ENCODE results near the gene CDK19. TPM values are rescaled to one million over a fixed set of nuclear protein-coding genes. Genes with fewer than 3 reads are reported as not detected.

The CDK19 gene
- total and polyA plus RNA-seq, 12 donors = 3.5 to 59.1 (median 7.9) TPM

DNA sequence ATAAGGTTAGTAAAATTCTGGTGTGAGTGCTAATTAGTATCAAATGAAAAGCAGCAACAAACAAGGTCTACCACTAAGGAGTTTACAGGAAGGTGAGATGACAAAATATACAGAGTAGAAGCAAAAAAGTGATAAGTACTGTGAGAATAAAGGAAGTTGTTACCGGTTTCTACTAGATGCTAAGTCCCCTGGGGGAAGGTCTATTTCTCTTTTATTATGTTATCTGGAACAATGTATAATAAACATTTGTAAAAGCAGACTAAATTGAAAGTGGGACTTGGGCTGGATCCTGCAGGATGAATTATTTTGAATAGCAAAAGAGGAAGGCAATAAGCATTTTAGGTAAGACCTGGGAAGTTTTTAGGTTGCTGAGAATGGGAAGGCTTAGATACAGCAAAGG lies 180.2 kb downstream of the CDK19 start:
- H3K4me1 ChIP-seq (replicated peaks in 1 of 2) = no peaks in the 10 kb centered on the region
- no peak overlapping the region for H3K4me3 ChIP-seq
- no peak overlapping the region for H3K27ac ChIP-seq
- 51 to 73% (median 61%) methylated on average over 1 of the region's 1 CpG for WGBS, 4 donors
- no peak for TF ChIP-seq POLR2A (IDR thresholded peaks at IDR 0.05)
- TF ChIP-seq, protein P1, sequence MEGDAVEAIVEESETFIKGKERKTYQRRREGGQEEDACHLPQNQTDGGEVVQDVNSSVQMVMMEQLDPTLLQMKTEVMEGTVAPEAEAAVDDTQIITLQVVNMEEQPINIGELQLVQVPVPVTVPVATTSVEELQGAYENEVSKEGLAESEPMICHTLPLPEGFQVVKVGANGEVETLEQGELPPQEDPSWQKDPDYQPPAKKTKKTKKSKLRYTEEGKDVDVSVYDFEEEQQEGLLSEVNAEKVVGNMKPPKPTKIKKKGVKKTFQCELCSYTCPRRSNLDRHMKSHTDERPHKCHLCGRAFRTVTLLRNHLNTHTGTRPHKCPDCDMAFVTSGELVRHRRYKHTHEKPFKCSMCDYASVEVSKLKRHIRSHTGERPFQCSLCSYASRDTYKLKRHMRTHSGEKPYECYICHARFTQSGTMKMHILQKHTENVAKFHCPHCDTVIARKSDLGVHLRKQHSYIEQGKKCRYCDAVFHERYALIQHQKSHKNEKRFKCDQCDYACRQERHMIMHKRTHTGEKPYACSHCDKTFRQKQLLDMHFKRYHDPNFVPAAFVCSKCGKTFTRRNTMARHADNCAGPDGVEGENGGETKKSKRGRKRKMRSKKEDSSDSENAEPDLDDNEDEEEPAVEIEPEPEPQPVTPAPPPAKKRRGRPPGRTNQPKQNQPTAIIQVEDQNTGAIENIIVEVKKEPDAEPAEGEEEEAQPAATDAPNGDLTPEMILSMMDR (IDR thresholded peaks at IDR 0.05) = no peak
- no peaks in the 10 kb centered on the region for H3K36me3 ChIP-seq (replicated peaks in 1 of 2)
- intact Hi-C loops (cut with DNase I) = no loop called here
- DNase-seq = no peak
- no peaks in the 10 kb centered on the region for H3K9me3 ChIP-seq (replicated peaks in 1 of 3)
- no peaks in the 10 kb centered on the region for H3K27me3 ChIP-seq

DNA sequence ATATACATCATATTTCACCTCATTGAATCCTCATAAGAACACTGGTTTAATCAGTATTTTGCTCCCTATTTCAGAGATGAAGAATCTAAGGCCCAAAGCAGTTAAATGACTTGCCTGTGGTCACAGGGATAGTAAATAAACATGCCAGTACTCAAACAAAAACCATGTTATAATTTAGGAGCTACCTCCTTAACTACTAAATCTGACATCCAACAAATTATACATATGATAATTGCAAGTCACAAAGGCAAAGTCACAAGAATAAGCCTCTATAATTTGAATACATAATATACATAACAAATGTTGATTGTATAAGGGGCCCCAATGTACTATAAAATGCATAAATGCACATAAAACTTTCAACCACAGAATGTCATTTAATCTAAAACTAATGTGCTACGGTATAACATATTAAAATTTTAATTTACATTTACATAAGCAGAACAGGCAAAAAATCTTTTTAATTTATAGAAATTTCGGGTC lies 181.5 kb downstream of the CDK19 start:
- Histone ChIP-seq H3K4me1 (replicated peaks in 1 of 2) (no peaks in the 10 kb centered on the region), H3K27me3 (no peaks in the 10 kb centered on the region), H3K9me3 (replicated peaks in 1 of 3) (no peaks in the 10 kb centered on the region), H3K27ac (no peak overlapping the region), H3K4me3 (no peak overlapping the region), H3K36me3 (replicated peaks in 1 of 2) (no peaks in the 10 kb centered on the region)
- 90 to 97% (median 94%) methylated on average over 2 of the region's 2 CpGs for WGBS, 4 donors
- TF ChIP-seq, protein P1 (IDR thresholded peaks at IDR 0.05) = no peak
- TF ChIP-seq POLR2A (IDR thresholded peaks at IDR 0.05) = no peak
- intact Hi-C loops (cut with DNase I) = no loop called here
- no peak for DNase-seq

DNA sequence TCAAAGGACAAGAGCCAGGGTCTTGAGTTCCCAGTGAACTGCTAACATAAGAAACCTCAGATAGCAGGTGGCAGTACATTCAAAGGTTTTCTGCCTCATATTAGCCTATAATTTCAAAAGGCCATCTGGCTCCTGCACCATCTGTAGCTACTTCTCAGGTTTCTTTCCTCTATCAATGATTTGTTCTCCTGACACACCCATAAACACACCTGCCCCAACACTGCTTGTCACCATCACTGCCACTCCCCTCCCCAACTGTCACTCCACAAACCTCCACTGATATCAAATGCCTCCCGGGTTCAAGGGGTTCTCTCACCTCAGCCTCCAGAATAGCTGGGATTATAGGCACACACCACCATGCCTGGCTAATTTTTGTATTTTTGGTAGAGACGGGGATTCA lies 186.1 kb downstream of the CDK19 start:
- no peak for DNase-seq
- intact Hi-C loops (cut with DNase I) = no loop called here
- no peaks in the 10 kb centered on the region for H3K9me3 ChIP-seq (replicated peaks in 1 of 3)
- H3K4me3 ChIP-seq = no peak overlapping the region
- peaks cover 10 to 16% of the 10 kb centered on the region in 2 donors for H3K4me1 ChIP-seq (replicated peaks in 1 of 2)
- 94 to 100% (median 98%) methylated on average over 2 of the region's 2 CpGs for WGBS, 4 donors
- TF ChIP-seq, protein P1 (IDR thresholded peaks at IDR 0.05) = no peak
- TF ChIP-seq POLR2A (IDR thresholded peaks at IDR 0.05) = no peak
- H3K27ac ChIP-seq = no peak overlapping the region
- H3K27me3 ChIP-seq = no peaks in the 10 kb centered on the region
- H3K36me3 ChIP-seq (replicated peaks in 1 of 2) = no peaks in the 10 kb centered on the region

DNA sequence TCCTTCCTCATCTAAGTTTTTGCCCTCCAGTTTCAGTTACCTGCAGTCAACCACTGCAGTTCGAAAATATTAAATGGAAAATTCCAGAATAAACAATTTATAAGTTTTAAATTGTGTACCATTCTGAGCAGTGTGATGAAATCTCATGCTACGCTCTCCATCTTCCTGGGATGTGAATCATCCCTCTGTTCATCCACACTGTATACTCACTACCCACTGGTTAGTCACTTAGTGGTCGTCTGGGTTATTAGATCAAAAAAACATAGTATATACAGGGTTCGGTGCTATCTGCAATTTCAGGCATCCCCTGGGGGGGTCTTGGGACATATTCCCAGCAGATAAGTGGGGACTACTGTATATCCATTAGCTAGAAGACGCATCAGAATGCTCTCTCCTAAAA lies 186.9 kb downstream of the CDK19 start:
- WGBS, 4 donors = 88 to 92% (median 90%) methylated on average over 5 of the region's 5 CpGs
- intact Hi-C loops (cut with DNase I) = no loop called here
- DNase-seq = no peak
- Histone ChIP-seq H3K9me3 (replicated peaks in 1 of 3) (no peaks in the 10 kb centered on the region), H3K36me3 (replicated peaks in 1 of 2) (no peaks in the 10 kb centered on the region), H3K27ac (no peak overlapping the region), H3K27me3 (no peaks in the 10 kb centered on the region), H3K4me1 (replicated peaks in 1 of 2) (peaks cover 10 to 18% of the 10 kb centered on the region in 2 donors), H3K4me3 (no peak overlapping the region)
- no peak for TF ChIP-seq POLR2A (IDR thresholded peaks at IDR 0.05)
- TF ChIP-seq, protein P1 (IDR thresholded peaks at IDR 0.05) = no peak

Measured in adrenal gland (tissue), 12 donors.